Endodermal cell (in vitro differentiated cells): Measurements from ENCODE around the gene SREK1IP1. TPM values are rescaled to one million over a fixed set of nuclear protein-coding genes. Genes with fewer than 3 reads are reported as not detected.

Experiments used
- DNase-seq: peaks from one replicate; pipeline ENCODE4 v3.0.0-alpha.2; 2017
- H3K27ac ChIP-seq: 2 replicates; pipeline ENCODE4 v1.5.1; 2013; ENCODE audit warnings: mild to moderate bottlenecking, low read depth, low read length, moderate library complexity
- H3K27me3 ChIP-seq: 2 replicates; pipeline ENCODE4 v1.6.1; 2013; ENCODE audit warnings: mild to moderate bottlenecking, low read length, moderate library complexity; ENCODE audit not compliant: insufficient read depth, control insufficient read depth, poor library complexity, severe bottlenecking
- H3K36me3 ChIP-seq: 2 replicates; pipeline ENCODE4 v1.7.0; 2013; ENCODE audit warnings: mild to moderate bottlenecking, low read length, moderate library complexity; ENCODE audit not compliant: control insufficient read depth, insufficient read depth
- H3K4me1 ChIP-seq: one replicate; pipeline ENCODE4 v1.7.0; 2013; ENCODE audit warnings: low read length; ENCODE audit not compliant: control insufficient read depth, insufficient read depth
- H3K4me3 ChIP-seq: 2 replicates; pipeline ENCODE4 v1.5.1; 2013; ENCODE audit warnings: mild to moderate bottlenecking, low read length, moderate library complexity
- H3K9ac ChIP-seq: 2 replicates; pipeline ENCODE4 v1.6.1; 2013; ENCODE audit warnings: mild to moderate bottlenecking, low read length, moderate library complexity; ENCODE audit not compliant: poor library complexity, severe bottlenecking; ENCODE audit errors: extremely low read depth
- H3K9me3 ChIP-seq: 2 replicates; pipeline ENCODE4 v1.6.1; 2013; ENCODE audit warnings: mild to moderate bottlenecking, low read length, moderate library complexity; ENCODE audit not compliant: control insufficient read depth
- H3K27ac Mint-ChIP-seq: 2 replicates; pipeline ENCODE4 v1.8.0; 2020; ENCODE audit warnings: mixed read lengths
- H3K27me3 Mint-ChIP-seq: 2 replicates; pipeline ENCODE4 v1.8.0; 2021; ENCODE audit warnings: mild to moderate bottlenecking, mixed read lengths; ENCODE audit not compliant: insufficient read depth
- H3K36me3 Mint-ChIP-seq: 2 replicates; pipeline ENCODE4 v1.8.0; 2020; ENCODE audit warnings: low read depth, mixed read lengths
- H3K4me1 Mint-ChIP-seq: 2 replicates; pipeline ENCODE4 v1.8.0; 2020; ENCODE audit warnings: mixed read lengths
- H3K4me3 Mint-ChIP-seq: 2 replicates; pipeline ENCODE4 v1.8.0; 2020; ENCODE audit warnings: mild to moderate bottlenecking, moderate library complexity, mixed read lengths
- H3K9me3 Mint-ChIP-seq: 2 replicates; pipeline ENCODE4 v1.8.0; 2020; ENCODE audit warnings: mild to moderate bottlenecking, mixed read lengths
- CTCF ChIP-seq: fragments of 200-600 bp; sonication (generic); conservative IDR thresholded peaks from 2 replicates; pipeline ENCODE4 v1.5.0; 2021; ENCODE audit warnings: antibody characterized with exemption, mild to moderate bottlenecking
- WGBS, 2 experiments: methylation state at CpG; one replicate each; pipeline versions ENCODE4 v1.1.5 to v1.1.7; 2013; ENCODE audit warnings: missing lambda C conversion rate in 2 of 2, mixed read lengths in 1 of 2; ENCODE audit not compliant: insufficient coverage in 1 of 2, insufficient read length in 1 of 2; 5-methylcytosine and 5-hydroxymethylcytosine counted together
- total RNA-seq, 2 donors: library from RNA; stranded (reverse); fragmentation: NEBNext Ultra II Directional in 1 of 2; extraction: Animal tissue kit (Norgen Biotek cat#: 25700) in 1 of 2; gene quantifications; 2 replicates in 1 of 2; 3 replicates in 1 of 2; pipeline ENCODE4 v1.2.1, GENCODE V29; 2021

The SREK1IP1 gene
- total RNA-seq, 2 donors from 2014 or later: 51.6 to 55.1 TPM

GRCh38 chr5:64693636-64694035, 74.9 kb downstream of the SREK1IP1 start:
- Mint-ChIP-seq H3K4me1 (peaks cover 33% of the 10 kb centered on the region), H3K4me3 (peak overlapping the region; percentile 91), H3K9me3 (peaks cover 49% of the 10 kb centered on the region), H3K27me3 (no peaks in the 10 kb centered on the region), H3K27ac (no peak overlapping the region), H3K36me3 (peaks cover 69% of the 10 kb centered on the region)
- Histone ChIP-seq H3K4me3 (peak overlapping the region; percentile 95), H3K27me3 (no peaks in the 10 kb centered on the region), H3K9ac (no peak overlapping the region), H3K4me1 (no peaks in the 10 kb centered on the region), H3K27ac (no peak overlapping the region), H3K36me3 (peaks cover 54% of the 10 kb centered on the region), H3K9me3 (peaks cover 57% of the 10 kb centered on the region)
- WGBS, 2 experiments: 83 to 90% methylated on average over 2 of the region's 2 CpGs
- DNase-seq: no peak
- TF ChIP-seq CTCF: no peak

GRCh38 chr5:64691291-64691690, 77.2 kb downstream of the SREK1IP1 start:
- 13% methylated on average over 2 of the region's 3 CpGs; no CpG with 5 or more reads in 1 of the 2 experiments for WGBS, 2 experiments
- H3K4me3 ChIP-seq: peak overlapping the region; percentile 95
- no peaks in the 10 kb centered on the region for H3K27me3 Mint-ChIP-seq

DNA sequence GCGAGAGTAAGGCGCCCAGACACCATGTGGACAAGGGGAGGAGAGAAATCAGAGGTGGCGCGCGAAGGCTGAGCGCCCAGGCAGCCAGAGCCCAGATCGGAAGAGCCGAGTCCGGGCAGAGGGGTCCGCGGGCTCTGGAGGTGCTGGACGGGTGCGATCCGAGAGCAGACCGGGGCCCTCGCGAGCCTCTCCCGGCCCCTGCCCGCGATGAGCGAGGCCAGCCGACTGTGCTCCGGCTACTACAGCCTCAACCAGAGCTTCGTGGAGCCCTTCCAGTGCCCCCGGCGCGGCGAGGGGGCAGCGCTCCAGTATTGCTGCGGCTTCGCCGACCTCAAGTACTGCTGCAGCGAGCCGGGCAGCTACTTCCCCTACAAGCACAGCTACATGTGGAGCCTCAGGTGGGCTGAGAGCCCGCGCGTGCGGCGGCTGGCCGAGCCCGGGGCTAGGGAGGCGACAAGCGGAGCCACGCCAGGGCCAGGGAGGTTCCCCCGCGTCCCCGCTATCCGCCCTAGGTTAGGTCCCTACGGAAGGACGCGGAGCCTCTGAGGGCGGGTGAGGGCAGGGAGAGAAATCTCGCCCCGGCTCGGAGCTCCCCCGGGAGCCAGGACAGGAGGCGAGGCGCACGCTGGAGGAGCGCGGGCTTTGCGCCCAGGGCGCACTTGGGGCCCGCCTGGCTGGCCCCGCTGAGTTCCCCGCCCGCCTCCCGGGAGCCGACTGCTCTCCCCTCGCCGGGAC, 77.9 kb downstream of the SREK1IP1 start, which contains the start of gene SHISAL2B:
TSS of gene SHISAL2B (plus strand) at position 87 of the 735 bp plus-strand sequence. CDS start at position 208, 121 bp downstream.
- 1% methylated on average over 28 to 71 of the region's 71 CpGs for WGBS, 2 experiments
- peak; percentile 82 for DNase-seq
- peak within 1 kb of the TSS; percentile 95 for H3K27ac Mint-ChIP-seq
- no peak for TF ChIP-seq CTCF
- peaks cover 4% of the 10 kb centered on the region for H3K4me1 ChIP-seq
- H3K27ac ChIP-seq: no peak within 1 kb of the TSS
- no peaks in the 10 kb centered on the region for H3K27me3 ChIP-seq
- peak within 1 kb of the TSS; percentile 95 for H3K4me3 ChIP-seq
- H3K9me3 Mint-ChIP-seq: peaks cover 22% of the 10 kb centered on the region
- peaks cover 24% of the 10 kb centered on the region for H3K36me3 ChIP-seq
- H3K4me1 Mint-ChIP-seq: peaks cover 54% of the 10 kb centered on the region
- H3K27me3 Mint-ChIP-seq: no peaks in the 10 kb centered on the region
- H3K4me3 Mint-ChIP-seq: peak within 1 kb of the TSS; percentile 91
- H3K36me3 Mint-ChIP-seq: peaks cover 41% of the 10 kb centered on the region
- H3K9ac ChIP-seq: peak within 1 kb of the TSS; percentile 84
- peaks cover 27% of the 10 kb centered on the region for H3K9me3 ChIP-seq

More at GRCh38 chr5:64691291-64691690, 77.2 kb downstream of the SREK1IP1 start:
- no peaks in the 10 kb centered on the region for H3K27me3 ChIP-seq
- H3K4me1 ChIP-seq: no peaks in the 10 kb centered on the region
- Mint-ChIP-seq H3K4me3 (peak overlapping the region; percentile 91), H3K36me3 (peaks cover 48% of the 10 kb centered on the region), H3K4me1 (peaks cover 47% of the 10 kb centered on the region), H3K27ac (peak overlapping the region; percentile 81), H3K9me3 (peaks cover 29% of the 10 kb centered on the region)
- DNase-seq: peak; percentile 55
- peaks cover 31% of the 10 kb centered on the region for H3K36me3 ChIP-seq
- H3K9ac ChIP-seq: peak overlapping the region; percentile 84
- no peak overlapping the region for H3K27ac ChIP-seq
- H3K9me3 ChIP-seq: peaks cover 34% of the 10 kb centered on the region
- no peak for TF ChIP-seq CTCF
